HG03103 (cell line): ENCODE results near the gene KRAS.

Experiments
- ATAC-seq: cut with Tn5 transposase; IDR thresholded peaks from one replicate; pipeline ENCODE4 v1.9.1; 2021; ENCODE audit warnings: low read depth; ENCODE audit not compliant: unreplicated experiment

KRAS gene

DNA sequence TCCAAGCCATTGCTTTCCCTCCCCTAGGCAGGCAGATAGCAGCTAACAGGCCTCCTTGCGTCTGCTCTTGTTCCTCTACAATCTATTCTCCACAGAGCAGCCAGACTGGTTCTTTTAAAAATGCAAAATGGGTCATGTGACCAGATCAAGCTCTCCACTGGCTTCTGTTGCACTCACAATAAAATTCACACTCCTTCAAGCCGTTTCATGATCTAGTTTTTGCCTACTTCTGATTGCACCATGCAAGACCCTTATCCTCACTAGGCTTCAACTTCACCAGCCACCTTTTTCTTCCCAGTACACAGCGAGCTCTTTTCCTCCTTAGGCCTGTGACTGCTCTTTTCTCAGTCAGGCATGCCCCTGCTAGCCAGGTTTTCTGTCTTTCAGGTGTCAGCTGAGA lies 6.1 kb upstream of the KRAS start:
- no peak for ATAC-seq

GRCh38 chr12:25256005-25256404 lies 5.3 kb upstream of the KRAS start:
- no peak for ATAC-seq

DNA sequence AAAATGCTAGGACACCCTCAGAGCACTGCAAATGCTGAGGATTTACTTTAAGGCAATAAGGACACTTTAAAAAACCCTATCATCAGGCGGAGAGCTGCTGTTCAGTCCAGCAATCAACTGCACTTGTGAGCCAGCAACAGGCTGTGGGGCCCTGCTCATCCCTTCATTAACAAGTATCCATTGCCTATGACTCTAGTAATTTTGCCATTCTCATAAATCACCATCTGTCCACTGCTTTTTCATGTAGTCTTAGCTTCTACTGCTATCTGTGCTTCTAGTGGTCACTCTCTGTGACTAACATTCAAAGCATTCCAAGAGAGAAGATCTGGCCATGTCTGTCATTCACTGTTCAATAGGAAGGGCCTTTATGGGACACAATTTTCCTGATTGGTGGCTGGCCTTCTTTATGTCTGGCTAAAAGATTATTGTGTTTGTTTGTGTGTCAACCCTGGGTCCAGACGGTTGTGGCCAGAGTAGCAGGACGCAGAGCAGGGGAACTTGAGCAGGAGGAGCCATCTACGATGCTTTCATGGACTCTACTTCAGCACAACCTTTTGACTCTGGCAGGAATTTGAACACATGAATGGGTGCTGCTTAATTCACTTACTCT lies 3.6 kb upstream of the KRAS start:
- no peak for ATAC-seq

GRCh38 chr12:25253371-25254068 lies 2.8 kb upstream of the KRAS start:
- ATAC-seq, result no peak

DNA sequence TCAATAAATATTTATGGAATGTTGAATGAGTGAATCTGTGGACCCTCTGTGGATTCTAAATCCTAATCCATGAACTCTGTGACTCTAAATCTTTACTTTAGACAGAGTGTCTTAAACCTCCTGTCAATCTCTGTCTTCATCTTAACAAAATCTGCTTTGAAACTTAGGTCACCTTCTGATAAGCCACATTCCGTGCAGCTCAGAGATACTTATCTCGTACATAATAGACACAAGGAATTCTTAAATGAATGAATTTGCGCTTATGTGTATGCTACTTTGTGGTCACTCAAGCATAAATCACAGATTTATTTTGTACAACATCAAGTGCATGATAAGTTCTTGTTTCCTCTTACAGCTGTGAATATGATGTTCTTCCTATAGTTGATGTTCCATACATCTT lies 2.2 kb upstream of the KRAS start:
- ATAC-seq, result no peak

DNA sequence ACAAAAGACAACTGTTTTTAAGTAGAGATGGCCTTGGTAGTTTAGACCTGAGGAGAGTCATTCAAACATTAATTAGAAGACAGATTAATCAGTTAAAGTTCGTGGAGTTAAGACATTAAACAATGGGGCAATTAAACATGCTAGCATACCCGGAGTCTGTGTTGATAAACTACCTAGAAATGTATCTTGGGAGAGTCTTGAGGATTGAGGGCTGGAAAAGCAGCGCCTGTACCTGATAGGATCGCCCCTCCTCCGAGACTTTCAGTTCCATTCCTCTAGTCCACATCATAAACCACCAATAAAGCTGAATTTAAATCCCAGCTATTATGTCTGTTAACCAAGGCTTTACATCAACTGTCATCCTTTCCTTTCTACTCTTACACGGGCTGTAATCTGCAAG lies 1.0 kb upstream of the KRAS start:
- ATAC-seq, result no peak

GRCh38 chr12:25249931-25250738 lies 594 bp downstream of the KRAS start:
- peak; percentile 30 for ATAC-seq

DNA sequence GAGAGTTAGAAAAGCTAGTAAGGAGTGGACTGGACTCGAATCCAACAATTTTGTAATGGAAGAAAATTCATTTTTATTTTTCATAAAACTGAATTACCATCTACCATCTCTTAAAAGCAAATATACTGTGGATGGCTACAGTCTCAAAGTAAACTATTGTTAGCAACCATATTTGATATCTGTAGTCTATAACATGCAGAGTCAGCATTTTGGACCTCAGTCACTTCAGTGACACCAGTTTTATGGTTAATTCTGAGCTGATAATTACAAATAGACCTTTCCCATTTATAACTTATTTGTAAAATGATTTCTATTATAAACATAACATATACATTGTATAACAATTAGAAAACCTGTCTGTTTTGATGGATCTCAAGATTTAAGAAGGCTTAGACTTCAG lies 2.0 kb downstream of the KRAS start:
- ATAC-seq, result no peak

- ATAC-seq, result no peak
These were observed 2.6 kb downstream of the KRAS start for GRCh38 chr12:25248137-25248536.

DNA sequence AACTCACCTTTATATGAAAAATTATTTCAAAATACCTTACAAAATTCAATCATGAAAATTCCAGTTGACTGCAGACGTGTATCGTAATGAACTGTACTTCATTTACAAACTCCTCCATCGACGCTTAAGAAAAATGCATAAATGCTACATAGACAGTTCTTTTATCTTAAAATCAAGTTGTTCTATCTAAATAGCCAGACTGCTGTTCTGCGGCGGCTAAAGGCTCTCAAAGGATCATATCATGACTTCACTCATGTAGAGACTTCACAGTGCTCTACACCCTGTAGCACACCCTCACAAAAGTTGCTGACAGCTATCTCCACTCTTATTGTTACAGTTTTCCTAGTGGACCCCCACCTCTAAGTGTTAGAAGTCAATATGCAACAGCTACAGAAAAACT lies 5.2 kb downstream of the KRAS start:
- ATAC-seq, result no peak

GRCh38 chr12:25243680-25243990 lies 7.1 kb downstream of the KRAS start:
- ATAC-seq, result no peak

- ATAC-seq, result no peak
These were observed 7.6 kb downstream of the KRAS start for GRCh38 chr12:25242981-25243679.

DNA sequence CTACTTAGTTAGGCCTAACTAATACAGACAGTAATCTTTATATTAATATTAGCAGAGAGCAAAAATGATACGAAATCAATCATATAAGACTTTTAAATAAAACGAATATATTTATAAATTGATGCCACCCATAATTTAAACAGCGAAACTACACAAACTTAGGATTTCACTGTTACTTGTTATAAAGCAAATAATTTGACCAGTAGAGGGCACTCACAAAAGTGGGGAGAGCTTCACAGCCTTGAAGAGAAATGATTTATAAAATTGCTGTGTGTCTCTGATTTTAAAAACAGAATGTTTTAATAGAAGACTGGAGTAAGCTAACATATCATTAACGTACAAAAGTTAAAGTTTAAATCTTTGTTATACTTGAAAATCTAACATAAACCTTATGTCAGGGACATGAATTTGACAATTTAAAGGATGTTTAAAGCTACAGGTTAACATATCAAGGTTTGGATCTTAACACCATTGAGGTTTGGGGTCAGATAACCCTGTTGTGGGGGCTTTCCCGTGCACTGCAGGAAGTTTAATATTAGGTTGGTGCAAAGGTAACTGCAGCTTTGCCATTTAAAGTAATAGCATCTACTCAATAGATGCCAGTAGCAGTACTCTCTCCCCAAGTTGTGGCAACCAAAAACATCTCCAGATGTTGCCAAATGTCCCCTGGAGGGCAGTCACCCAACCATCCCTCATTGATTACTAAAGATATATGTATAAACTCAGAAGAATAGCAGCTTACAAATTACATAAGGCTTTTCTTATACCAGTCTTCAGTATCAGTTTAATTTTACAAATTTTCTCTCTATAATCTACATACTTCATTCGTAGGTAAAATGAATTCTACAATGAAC lies 9.3 kb downstream of the KRAS start:
- no peak for ATAC-seq

DNA sequence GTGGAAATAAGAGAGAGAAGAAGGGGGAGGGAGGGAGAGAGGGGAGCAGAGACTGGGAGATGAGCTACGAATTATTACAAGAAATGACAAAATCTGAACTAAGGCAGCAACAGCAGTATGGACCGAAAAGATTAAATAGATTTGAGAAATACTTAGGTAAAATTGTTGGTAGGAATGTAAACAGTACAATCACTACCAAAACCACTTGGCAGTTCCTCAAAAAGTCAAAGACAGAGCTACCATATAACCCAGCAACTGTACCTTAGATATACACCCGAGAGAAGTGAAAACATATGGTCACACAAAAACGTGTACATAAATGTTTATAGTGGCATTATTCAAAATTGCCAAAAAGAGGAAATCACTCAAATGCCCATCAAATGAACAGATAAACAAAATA lies 14.1 kb downstream of the KRAS start:
- no peak for ATAC-seq

DNA sequence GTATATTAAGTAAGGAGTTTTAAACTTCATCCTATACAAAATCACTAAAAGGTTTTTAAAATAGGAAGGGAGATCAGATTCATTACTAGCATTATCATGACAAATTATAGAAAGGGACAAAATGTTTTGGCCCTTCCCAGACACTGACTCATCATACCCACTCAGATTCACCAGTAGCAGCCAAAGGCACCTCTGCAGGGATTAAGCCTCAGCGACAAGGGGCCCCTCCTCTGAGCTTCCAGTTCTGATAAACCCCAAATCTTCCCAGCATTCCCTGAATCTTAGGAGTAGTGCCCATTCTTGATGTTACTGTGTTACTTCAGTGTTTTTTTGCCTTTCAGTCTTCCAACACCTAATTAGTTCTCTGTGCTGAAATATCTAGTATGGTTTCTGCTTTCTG lies 14.5 kb downstream of the KRAS start:
- no peak for ATAC-seq

DNA sequence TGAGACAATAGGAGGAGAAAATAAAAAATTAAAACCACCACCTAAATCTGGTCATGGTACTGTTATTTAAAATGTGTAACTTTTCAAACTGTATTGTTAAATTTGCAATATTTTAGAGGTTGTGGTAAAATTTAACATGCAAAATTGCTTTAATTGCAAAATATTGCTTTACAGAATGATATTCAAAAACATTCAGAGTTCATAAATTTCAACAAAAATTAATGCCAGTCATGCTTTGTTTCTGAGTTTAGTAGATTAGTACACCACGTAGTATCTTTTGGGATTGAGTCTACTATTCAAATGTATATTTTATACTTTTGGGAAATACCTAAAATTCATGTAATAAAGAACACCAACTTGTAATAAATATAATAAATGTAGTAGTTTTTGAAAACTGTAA lies 37.4 kb downstream of the KRAS start:
- ATAC-seq, result no peak

DNA sequence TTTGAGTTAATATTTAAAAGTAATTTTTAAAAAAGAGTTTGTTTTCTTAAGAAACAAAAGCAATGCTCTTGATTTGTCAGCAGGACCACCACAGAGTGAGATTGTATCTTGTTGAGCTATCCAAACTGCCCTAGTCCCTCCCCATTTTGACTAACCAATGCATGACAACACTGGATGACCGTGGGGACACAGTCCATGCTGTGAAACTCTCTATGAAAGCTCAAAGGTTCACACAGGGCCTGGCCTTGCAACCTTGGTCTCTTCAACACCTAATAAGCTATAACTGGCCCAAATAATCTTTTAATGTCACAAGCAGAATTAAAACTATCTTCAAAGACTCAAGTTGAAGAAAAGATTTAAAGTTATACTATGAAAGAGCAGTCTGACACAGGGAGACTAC lies 42.2 kb downstream of the KRAS start:
- ATAC-seq, result no peak

- no peak for ATAC-seq
These were observed 42.9 kb downstream of the KRAS start for GRCh38 chr12:25207846-25208245.

DNA sequence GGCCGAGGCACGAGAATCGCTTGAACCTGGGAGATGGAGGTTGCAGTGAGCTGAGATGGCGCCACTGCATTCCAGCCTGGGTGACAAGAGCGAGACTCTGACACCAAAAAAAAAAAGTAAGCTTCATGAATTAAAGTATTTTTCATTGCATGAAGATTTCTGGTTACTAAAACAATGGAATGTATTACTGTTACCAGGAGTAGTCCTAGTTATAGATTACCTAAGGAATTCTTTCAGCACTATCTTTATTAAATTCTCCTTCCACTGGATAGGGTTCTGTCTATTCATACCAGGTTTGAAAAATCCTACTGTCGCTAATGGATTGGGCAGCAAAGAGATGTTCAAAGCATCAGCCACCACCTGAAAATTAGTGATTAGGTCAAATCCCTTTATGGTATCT lies 43.3 kb downstream of the KRAS start:
- ATAC-seq, result no peak

GRCh38 chr12:25202137-25202536 lies 48.6 kb downstream of the KRAS start:
- no peak for ATAC-seq

- ATAC-seq, result no peak
These were observed 50.0 kb downstream of the KRAS start for GRCh38 chr12:25200703-25201102.
